Lower lobe of right lung (tissue), 2 donors: Measurements from ENCODE around the gene ACO2. TPM values are rescaled to one million over a fixed set of nuclear protein-coding genes. Genes with fewer than 3 reads are reported as not detected.
A peak's percentile ranks its signal among the peaks of the same experiment; 100 is the strongest.

ENCODE experiments used
- ATAC-seq, 2 donors: fragments of 200-7000 bp; cut with Tn5 transposase; one replicate each; pipeline ENCODE4 v1.9.1; 2020 to 2022; ENCODE audit warnings: mild to moderate bottlenecking in 2 of 2, moderate library complexity in 2 of 2
- DNase-seq: peaks from one replicate; pipeline ENCODE4 v3.0.0-alpha.2; 2020
- H3K27ac ChIP-seq: fragments of 200-600 bp; one replicate; pipeline ENCODE4 v1.8.0; 2022
- H3K27me3 ChIP-seq: fragments of 200-600 bp; one replicate; pipeline ENCODE4 v1.8.0; 2022; ENCODE audit warnings: low read depth
- H3K36me3 ChIP-seq: fragments of 200-600 bp; one replicate; pipeline ENCODE4 v1.8.0; 2022; ENCODE audit warnings: mild to moderate bottlenecking
- H3K4me1 ChIP-seq: fragments of 200-600 bp; one replicate; pipeline ENCODE4 v1.8.0; 2022
- H3K4me3 ChIP-seq: fragments of 200-600 bp; one replicate; pipeline ENCODE4 v1.8.0; 2022; ENCODE audit warnings: mild to moderate bottlenecking
- H3K9me3 ChIP-seq: fragments of 200-600 bp; one replicate; pipeline ENCODE4 v1.8.0; 2022
- intact Hi-C: fragments of 100-400 bp; cut with DNase I; formaldehyde crosslinking; loops from one replicate; pipeline ENCODE4 v1.11.0; 2022
- total RNA-seq: library from RNA; stranded (reverse); fragmentation: NEBNext Ultra II Directional; extraction: Animal tissue kit (Norgen Biotek cat#: 25700); gene quantifications from one replicate; pipeline ENCODE4 v1.2.1, GENCODE V29; 2021
- TF ChIP-seq, protein P1 (sequence below): fragments of 200-600 bp; IDR thresholded peaks from one replicate; pipeline ENCODE4 v1.8.0; 2022; ENCODE audit warnings: antibody characterized with exemption, mild to moderate bottlenecking
- donor health status: DM: no; HTN: yes; CAD: no; lungs with severe emphysema.

The ACO2 gene
- total RNA-seq, 1 donor from 2014 or later = 77.7 TPM

DNA sequence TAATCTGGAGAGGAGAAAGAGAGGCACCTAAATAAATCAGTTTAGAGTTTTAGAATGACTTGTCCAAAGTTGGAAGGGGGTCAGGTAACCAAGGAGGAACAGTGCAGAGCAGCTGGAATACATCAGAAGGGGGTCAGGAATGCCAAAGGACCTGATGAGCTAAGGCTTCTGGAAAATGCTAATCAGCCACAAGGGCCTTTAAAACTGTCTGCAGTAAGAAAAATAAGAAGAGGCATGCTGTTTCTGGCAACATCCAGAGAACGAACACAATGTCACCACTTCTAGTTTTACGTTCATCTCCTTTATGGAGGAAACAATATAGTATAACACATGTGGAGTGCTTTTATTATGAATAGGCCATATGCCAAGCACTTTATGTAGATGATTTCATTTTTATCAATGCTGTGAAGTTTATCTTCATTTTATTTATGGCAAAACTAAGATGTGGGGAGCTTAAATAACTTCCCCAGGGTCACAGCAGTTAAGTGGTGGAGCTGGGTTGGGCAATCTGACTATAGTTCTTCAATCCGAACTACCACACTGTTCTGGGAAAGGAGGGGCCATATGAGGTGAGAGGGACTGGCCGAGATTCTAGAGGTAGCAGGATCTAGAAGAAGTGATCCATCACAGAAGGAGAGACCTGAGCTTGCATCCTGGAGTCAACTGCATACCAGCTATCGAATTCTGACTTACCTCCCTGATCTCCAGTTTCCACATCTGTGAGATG lies 22.6 kb downstream of the ACO2 start:
- intact Hi-C loops = no loop called here
- Histone ChIP-seq H3K4me1 (peaks cover 15% of the 10 kb centered on the region), H3K27me3 (no peaks in the 10 kb centered on the region), H3K36me3 (peaks cover 27% of the 10 kb centered on the region), H3K9me3 (no peaks in the 10 kb centered on the region), H3K27ac (no peak overlapping the region), H3K4me3 (no peak overlapping the region)
- TF ChIP-seq, protein P1, sequence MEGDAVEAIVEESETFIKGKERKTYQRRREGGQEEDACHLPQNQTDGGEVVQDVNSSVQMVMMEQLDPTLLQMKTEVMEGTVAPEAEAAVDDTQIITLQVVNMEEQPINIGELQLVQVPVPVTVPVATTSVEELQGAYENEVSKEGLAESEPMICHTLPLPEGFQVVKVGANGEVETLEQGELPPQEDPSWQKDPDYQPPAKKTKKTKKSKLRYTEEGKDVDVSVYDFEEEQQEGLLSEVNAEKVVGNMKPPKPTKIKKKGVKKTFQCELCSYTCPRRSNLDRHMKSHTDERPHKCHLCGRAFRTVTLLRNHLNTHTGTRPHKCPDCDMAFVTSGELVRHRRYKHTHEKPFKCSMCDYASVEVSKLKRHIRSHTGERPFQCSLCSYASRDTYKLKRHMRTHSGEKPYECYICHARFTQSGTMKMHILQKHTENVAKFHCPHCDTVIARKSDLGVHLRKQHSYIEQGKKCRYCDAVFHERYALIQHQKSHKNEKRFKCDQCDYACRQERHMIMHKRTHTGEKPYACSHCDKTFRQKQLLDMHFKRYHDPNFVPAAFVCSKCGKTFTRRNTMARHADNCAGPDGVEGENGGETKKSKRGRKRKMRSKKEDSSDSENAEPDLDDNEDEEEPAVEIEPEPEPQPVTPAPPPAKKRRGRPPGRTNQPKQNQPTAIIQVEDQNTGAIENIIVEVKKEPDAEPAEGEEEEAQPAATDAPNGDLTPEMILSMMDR = no peak
- ATAC-seq (peak; percentile 28 to 51), DNase-seq (no peak)

- Histone ChIP-seq H3K4me3 (no peak overlapping the region), H3K27me3 (no peaks in the 10 kb centered on the region), H3K9me3 (no peaks in the 10 kb centered on the region), H3K27ac (no peak overlapping the region), H3K4me1 (no peaks in the 10 kb centered on the region), H3K36me3 (peaks cover 52% of the 10 kb centered on the region)
- ATAC-seq (no peak), DNase-seq (no peak)
- TF ChIP-seq, protein P1 = no peak
- intact Hi-C loops = no loop called here
These were observed 29.5 kb downstream of the ACO2 start for GRCh38 chr22:41498303-41498835.

DNA sequence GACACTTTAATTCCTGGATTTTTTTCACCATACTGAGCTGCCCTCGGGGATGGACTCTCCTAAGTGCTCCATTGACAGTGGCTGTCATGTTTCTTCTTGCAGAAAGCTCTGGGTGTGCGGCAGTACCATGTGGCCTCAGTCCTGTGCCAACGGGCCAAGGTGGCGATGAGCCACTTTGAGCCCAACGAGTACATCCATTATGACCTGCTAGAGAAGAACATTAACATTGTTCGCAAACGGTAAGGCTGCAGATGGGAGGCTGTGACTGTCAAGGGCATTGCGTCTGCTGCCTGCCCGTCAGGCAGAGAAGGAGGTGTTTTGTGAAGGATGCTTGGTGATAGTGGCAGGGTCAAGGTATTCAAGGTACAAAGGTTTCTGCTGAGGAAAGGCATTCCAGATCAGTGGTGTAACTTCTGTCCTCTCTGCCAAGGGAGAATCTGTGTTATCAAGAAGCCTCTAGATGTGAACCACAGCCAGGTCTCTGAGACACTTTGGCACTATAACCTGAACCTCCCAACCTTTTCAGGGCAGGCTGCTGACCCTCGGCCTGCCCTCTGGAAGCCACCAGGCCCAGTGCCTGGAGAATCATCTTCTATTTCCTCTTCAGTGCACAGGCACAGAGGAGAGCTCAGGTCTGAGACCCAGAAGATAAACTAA lies 30.8 kb downstream of the ACO2 start:
- Histone ChIP-seq H3K27me3 (no peaks in the 10 kb centered on the region), H3K4me3 (no peak overlapping the region), H3K27ac (no peak overlapping the region), H3K9me3 (no peaks in the 10 kb centered on the region), H3K4me1 (no peaks in the 10 kb centered on the region), H3K36me3 (peaks cover 59% of the 10 kb centered on the region)
- intact Hi-C loops = no loop called here
- TF ChIP-seq, protein P1 = no peak
- ATAC-seq = no peak
- DNase-seq = no peak

GRCh38 chr22:41500303-41500702 lies 31.4 kb downstream of the ACO2 start:
- Histone ChIP-seq H3K4me1 (no peaks in the 10 kb centered on the region), H3K4me3 (no peak overlapping the region), H3K27me3 (no peaks in the 10 kb centered on the region), H3K36me3 (peaks cover 59% of the 10 kb centered on the region), H3K9me3 (no peaks in the 10 kb centered on the region), H3K27ac (no peak overlapping the region)
- TF ChIP-seq, protein P1 = no peak
- DNase-seq (no peak), ATAC-seq (no peak)
- intact Hi-C loops = no loop called here

GRCh38 chr22:41501209-41501608 lies 32.3 kb downstream of the ACO2 start:
- peaks cover 52% of the 10 kb centered on the region for H3K36me3 ChIP-seq
- no peak for DNase-seq
- H3K27me3 ChIP-seq = no peaks in the 10 kb centered on the region
- TF ChIP-seq, protein P1 = no peak
- ATAC-seq = peak; percentile 37 to 47
- H3K27ac ChIP-seq = no peak overlapping the region
- H3K4me1 ChIP-seq = no peaks in the 10 kb centered on the region
- H3K9me3 ChIP-seq = no peaks in the 10 kb centered on the region
- no peak overlapping the region for H3K4me3 ChIP-seq
- intact Hi-C loops = no loop called here
